Mesodermal cell (in vitro differentiated cells): ENCODE measurements around the gene C22orf39. TPM values are rescaled to one million over a fixed set of nuclear protein-coding genes. Genes with fewer than 3 reads are reported as not detected.

Source experiments
- H3K27ac ChIP-seq: 2 replicates; pipeline ENCODE4 v1.7.0; 2013; ENCODE audit warnings: mild to moderate bottlenecking, low read depth, low read length, moderate library complexity; ENCODE audit not compliant: severe bottlenecking
- H3K36me3 ChIP-seq: 2 replicates; pipeline ENCODE4 v1.7.1; 2013; ENCODE audit warnings: mild to moderate bottlenecking, low read length, moderate library complexity; ENCODE audit not compliant: control insufficient read depth, insufficient read depth
- H3K4me1 ChIP-seq: one replicate; pipeline ENCODE4 v1.7.1; 2013; ENCODE audit warnings: mild to moderate bottlenecking, low read length; ENCODE audit not compliant: insufficient read depth, control insufficient read depth, poor library complexity, severe bottlenecking
- H3K4me3 ChIP-seq: 2 replicates; pipeline ENCODE4 v1.7.0; 2013; ENCODE audit warnings: low read length, control low read depth, mild to moderate bottlenecking; ENCODE audit not compliant: insufficient read depth, poor library complexity, severe bottlenecking; ENCODE audit errors: extremely low read depth
- H3K9me3 ChIP-seq: 2 replicates; pipeline ENCODE4 v1.7.1; 2013; ENCODE audit warnings: mild to moderate bottlenecking, low read length, moderate library complexity; ENCODE audit not compliant: control insufficient read depth
- WGBS, 2 experiments: methylation state at CpG; one replicate each; pipeline ENCODE4 v1.1.5; 2013; ENCODE audit warnings: missing lambda C conversion rate in 2 of 2; ENCODE audit not compliant: insufficient coverage in 2 of 2; 5-methylcytosine and 5-hydroxymethylcytosine counted together
- polyA plus RNA-seq, 2 experiments: library from polyadenylated mRNA; stranded (reverse); fragments of 50-300 nt; gene quantifications; one replicate each; pipeline ENCODE4 v1.2.3, GENCODE V29; 2013

The C22orf39 gene
- 33.0 TPM for polyA plus RNA-seq (2013, experiment 1 of 2)
- 34.0 TPM for polyA plus RNA-seq (2013, experiment 2 of 2)

GRCh38 chr22:19447330-19448075, at the start of gene C22orf39:
Gene C22orf39 (minus strand): TSS chr22:19447711. CDS start chr22:19447688, 23 bp downstream.
- Histone ChIP-seq H3K36me3 (peaks cover 74% of the 10 kb centered on the region), H3K27ac (peak within 1 kb of the TSS; percentile 69), H3K4me1 (no peaks in the 10 kb centered on the region), H3K4me3 (peak within 1 kb of the TSS; percentile 90), H3K9me3 (no peaks in the 10 kb centered on the region)
- WGBS, 2 experiments: 0% methylated on average over 61 to 80 of the region's 92 CpGs

GRCh38 chr22:19497245-19497644, 49.7 kb upstream of the C22orf39 start:
- H3K4me1 ChIP-seq: no peaks in the 10 kb centered on the region
- no peak overlapping the region for H3K27ac ChIP-seq
- H3K4me3 ChIP-seq: no peak overlapping the region
- WGBS, 2 experiments: 89 to 100% methylated on average over 1 to 3 of the region's 3 CpGs
- no peaks in the 10 kb centered on the region for H3K9me3 ChIP-seq
- H3K36me3 ChIP-seq: peaks cover 54% of the 10 kb centered on the region

GRCh38 chr22:19496324-19496630, 48.8 kb upstream of the C22orf39 start:
- Histone ChIP-seq H3K36me3 (peaks cover 54% of the 10 kb centered on the region), H3K9me3 (no peaks in the 10 kb centered on the region), H3K4me3 (no peak overlapping the region), H3K4me1 (no peaks in the 10 kb centered on the region), H3K27ac (no peak overlapping the region)
- 97 to 100% methylated on average over 2 to 3 of the region's 3 CpGs for WGBS, 2 experiments

- Histone ChIP-seq H3K36me3 (peaks cover 54% of the 10 kb centered on the region), H3K4me1 (no peaks in the 10 kb centered on the region), H3K27ac (no peak overlapping the region), H3K4me3 (no peak overlapping the region), H3K9me3 (no peaks in the 10 kb centered on the region)
- 92 to 95% methylated on average over 5 of the region's 5 CpGs for WGBS, 2 experiments
Measured at GRCh38 chr22:19495562-19496323, 48.2 kb upstream of the C22orf39 start.

- Histone ChIP-seq H3K4me3 (no peak overlapping the region), H3K36me3 (peaks cover 54% of the 10 kb centered on the region), H3K4me1 (no peaks in the 10 kb centered on the region), H3K9me3 (no peaks in the 10 kb centered on the region), H3K27ac (no peak overlapping the region)
- 92 to 93% methylated on average over 5 of the region's 6 CpGs for WGBS, 2 experiments
Measured at GRCh38 chr22:19494676-19495173, 47.2 kb upstream of the C22orf39 start.

- Histone ChIP-seq H3K9me3 (no peaks in the 10 kb centered on the region), H3K36me3 (peaks cover 52% of the 10 kb centered on the region), H3K4me3 (no peak overlapping the region), H3K4me1 (no peaks in the 10 kb centered on the region), H3K27ac (no peak overlapping the region)
- 100% methylated on average over 7 to 8 of the region's 8 CpGs for WGBS, 2 experiments
Measured at GRCh38 chr22:19494001-19494560, 46.6 kb upstream of the C22orf39 start.

- WGBS, 2 experiments: 83 to 94% methylated on average over 4 to 5 of the region's 6 CpGs
- no peaks in the 10 kb centered on the region for H3K9me3 ChIP-seq
- no peak overlapping the region for H3K27ac ChIP-seq
- peaks cover 54% of the 10 kb centered on the region for H3K36me3 ChIP-seq
- no peak overlapping the region for H3K4me3 ChIP-seq
- H3K4me1 ChIP-seq: no peaks in the 10 kb centered on the region
Measured at GRCh38 chr22:19492504-19493174, 45.1 kb upstream of the C22orf39 start.

GRCh38 chr22:19490628-19491230, 43.2 kb upstream of the C22orf39 start:
- Histone ChIP-seq H3K4me1 (no peaks in the 10 kb centered on the region), H3K36me3 (peaks cover 43% of the 10 kb centered on the region), H3K27ac (no peak overlapping the region), H3K9me3 (no peaks in the 10 kb centered on the region), H3K4me3 (no peak overlapping the region)
- whole genome bisulfite sequencing, 2 experiments: no CpG with 5 or more reads among the region's 5 CpGs

GRCh38 chr22:19488884-19489843, 41.7 kb upstream of the C22orf39 start:
- 86 to 100% methylated on average over 1 to 3 of the region's 7 CpGs for WGBS, 2 experiments
- Histone ChIP-seq H3K27ac (no peak overlapping the region), H3K9me3 (no peaks in the 10 kb centered on the region), H3K4me3 (no peak overlapping the region), H3K36me3 (peaks cover 48% of the 10 kb centered on the region), H3K4me1 (no peaks in the 10 kb centered on the region)
